Heart right ventricle (tissue), 16 donors: ENCODE results near the gene SLC25A53. TPM values are rescaled to one million over a fixed set of nuclear protein-coding genes. Genes with fewer than 3 reads are reported as not detected.

Experiments
- ATAC-seq, 8 donors: fragments of 200-7000 bp; cut with Tn5 transposase; one replicate each; pipeline ENCODE4 v1.9.1; 2020; ENCODE audit warnings: mild to moderate bottlenecking in 8 of 8, moderate library complexity in 8 of 8, moderate number of reproducible peaks in 1 of 8
- DNase-seq, 2 donors: peaks; one replicate each; pipeline ENCODE4 v3.0.0-alpha.2; 2020
- H3K27ac ChIP-seq, 10 donors: fragments of 200-600 bp; sonication (generic) in 2 of 10; one replicate each; pipeline versions ENCODE4 v1.5.0 to v1.8.0; 2020 to 2022; ENCODE audit warnings: mild to moderate bottlenecking in 3 of 10
- H3K27me3 ChIP-seq, 7 donors: fragments of 200-600 bp; one replicate each; pipeline ENCODE4 v1.8.0; 2021 to 2022; ENCODE audit warnings: mild to moderate bottlenecking in 2 of 7
- H3K36me3 ChIP-seq, 9 donors: fragments of 200-600 bp; sonication (generic) in 1 of 9; one replicate each; pipeline versions ENCODE4 v1.5.0 to v1.8.0; 2020 to 2022; ENCODE audit warnings: mild to moderate bottlenecking in 2 of 9
- H3K4me1 ChIP-seq, 9 donors: fragments of 200-600 bp; sonication (generic) in 1 of 9; one replicate each; pipeline versions ENCODE4 v1.5.0 to v1.8.0; 2020 to 2022; ENCODE audit warnings: mild to moderate bottlenecking in 4 of 9
- H3K4me3 ChIP-seq, 10 donors: fragments of 200-600 bp; sonication (generic) in 2 of 10; one replicate each; pipeline versions ENCODE4 v1.5.0 to v1.8.0; 2020 to 2022; ENCODE audit warnings: mild to moderate bottlenecking in 7 of 10, moderate library complexity in 2 of 10
- H3K9me3 ChIP-seq, 11 donors: fragments of 200-600 bp in 10 of 11; sonication (generic) in 2 of 11; one replicate each; pipeline versions ENCODE4 v1.5.0 to v1.8.0; 2013 to 2022; ENCODE audit warnings: mild to moderate bottlenecking in 2 of 11, control low read depth in 1 of 11, moderate library complexity in 1 of 11
- CTCF ChIP-seq, 9 donors: fragments of 200-600 bp; sonication (generic) in 2 of 9; IDR thresholded peaks; one replicate each; pipeline versions ENCODE4 v1.5.0 to v1.8.0; 2021 to 2022; ENCODE audit warnings: antibody characterized with exemption in 9 of 9, mild to moderate bottlenecking in 5 of 9, moderate library complexity in 1 of 9
- WGBS, 2 donors: extraction: QIAGEN DNeasy Blood & Tissue Kit; methylation state at CpG; one replicate each; pipeline ENCODE4 v1.1.7; 2013; ENCODE audit warnings: inconsistent platforms in 1 of 2; 5-methylcytosine and 5-hydroxymethylcytosine counted together
- intact Hi-C, 10 donors: fragments of 100-400 bp; cut with DNase I; formaldehyde crosslinking; loops; one replicate each; pipeline versions ENCODE4 v1.11.1 to v1.14.2; 2022
- polyA plus RNA-seq, 2 donors: library from polyadenylated mRNA; stranded (reverse); fragments of 200-250 nt; gene quantifications; one replicate each; pipeline ENCODE4 v1.2.3, GENCODE V29; 2013
- total RNA-seq, 10 donors: library from RNA; stranded (reverse); fragmentation: NEBNext Ultra II Directional in 3 of 10; extraction: Animal tissue kit (Norgen Biotek cat#: 25700) in 3 of 10; gene quantifications; one replicate each; pipeline versions ENCODE4 v1.2.1 to v1.2.4, GENCODE V29; 2021 to 2023
- donor health status: Arrhythmogenic right ventricular cardiomyopathy.
- donor health status: ischemic (EF 13 %, LVEDD 7.1; RV severe dilation, severe dysfunction).
- donor health status: healthy with polysubstance abuse.
- donor health status: DM: no; HTN: yes; CAD: no.
- donor health status: DM: no; HTN: no; CAD: no.
- donor health status: ischemic (EF 25% LVEDD 6.9; RV normal size, moderate dysfunction).
- donor health status: ischemic (EF 25% LVEDD 5.7; RV mildly dilated, moderate dysfunction).
- donor health status: healthy.
- donor health status: DM: yes; HTN: yes; CAD: no.
- donor health status: Ischemic cardiomyopathy.
- donor health status: ischemic (EF 35%, LVEDD 5.7; RV mildly dilated, moderate dysfunction).
- donor health status: nonischemic (EF 11% LVEDD 7.7; RV severe dilation, severe dysfunction).
- donor health status: DM: yes; HTN: yes; CAD: no.
- donor health status: PGD.
- donor health status: ischemic (EF 29% LVEDD 5.4; RV normal size, mild dysfunction).
- donor health status: nonischemic (EF 23%, LVEDD 6.1; RV moderate dilation, normal function).

SLC25A53 gene
- total and polyA plus RNA-seq, 12 donors = 4.2 to 15.6 (median 11.2) TPM

- intact Hi-C loops = loop anchor here in 5 of 10 donors (1.0 to 2.0 kb wide), 3 partner anchors 37 to 39 kb away; no protein-coding TSS in a partner anchor
- peaks cover 0 to 71% (median 0%) of the 10 kb centered on the region in 7 donors for H3K27me3 ChIP-seq
- H3K4me3 ChIP-seq = no peak overlapping the region
- DNase-seq = peak in 1 of 2 donors; percentile 56
- WGBS, 2 donors = 0% methylated on average over 4 of the region's 4 CpGs
- no peaks in the 10 kb centered on the region for H3K9me3 ChIP-seq
- H3K4me1 ChIP-seq = no peaks in the 10 kb centered on the region
- H3K27ac ChIP-seq = no peak overlapping the region
- TF ChIP-seq CTCF (IDR thresholded peaks at IDR 0.05) = peak; percentile 27 to 71 (median 64)
- H3K36me3 ChIP-seq = no peaks in the 10 kb centered on the region
- ATAC-seq = peak in 4 of 8 donors; percentile 42 to 70 (median 62)
Observed at GRCh38 chrX:104098151-104098808, 58.5 kb downstream of the SLC25A53 start.

GRCh38 chrX:104085919-104086318 is 70.9 kb downstream of the SLC25A53 start:
- no peak overlapping the region for H3K27ac ChIP-seq
- no peak overlapping the region for H3K4me3 ChIP-seq
- WGBS, 2 donors = 81 to 84% methylated on average over 7 of the region's 7 CpGs
- no peak for DNase-seq
- no peak for TF ChIP-seq CTCF (IDR thresholded peaks at IDR 0.05)
- H3K27me3 ChIP-seq = peaks cover 0 to 49% (median 0%) of the 10 kb centered on the region in 7 donors
- intact Hi-C loops = no loop called here
- H3K4me1 ChIP-seq = no peaks in the 10 kb centered on the region
- H3K9me3 ChIP-seq = no peaks in the 10 kb centered on the region
- H3K36me3 ChIP-seq = no peaks in the 10 kb centered on the region
- no peak for ATAC-seq

- no peak overlapping the region for H3K27ac ChIP-seq
- ATAC-seq (no peak), DNase-seq (no peak)
- H3K4me1 ChIP-seq = no peaks in the 10 kb centered on the region
- intact Hi-C loops = no loop called here
- H3K27me3 ChIP-seq = peaks cover 0 to 44% (median 0%) of the 10 kb centered on the region in 7 donors
- H3K9me3 ChIP-seq = no peaks in the 10 kb centered on the region
- WGBS, 2 donors = 92% methylated on average over 7 of the region's 7 CpGs
- no peak for TF ChIP-seq CTCF (IDR thresholded peaks at IDR 0.05)
- H3K4me3 ChIP-seq = no peak overlapping the region
- H3K36me3 ChIP-seq = no peaks in the 10 kb centered on the region
Observed at GRCh38 chrX:104085477-104085876, 71.3 kb downstream of the SLC25A53 start.

GRCh38 chrX:104084534-104085277 is 72.1 kb downstream of the SLC25A53 start:
- Histone ChIP-seq H3K9me3 (no peaks in the 10 kb centered on the region), H3K27me3 (peaks cover 0 to 37% (median 0%) of the 10 kb centered on the region in 7 donors), H3K4me3 (no peak overlapping the region), H3K27ac (no peak overlapping the region), H3K4me1 (no peaks in the 10 kb centered on the region), H3K36me3 (no peaks in the 10 kb centered on the region)
- no peak for TF ChIP-seq CTCF (IDR thresholded peaks at IDR 0.05)
- WGBS, 2 donors = 52 to 54% methylated on average over 5 of the region's 5 CpGs
- no peak for ATAC-seq
- intact Hi-C loops = no loop called here
- no peak for DNase-seq
